Activated CD8-positive, alpha-beta T cell treated with anti-CD3 and anti-CD28 coated beads for 36 hours (primary cell): Measurements from ENCODE around the gene SNRPA1. TPM values are rescaled to one million over a fixed set of nuclear protein-coding genes. Genes with fewer than 3 reads are reported as not detected.

Experiments used
- ATAC-seq: fragments of 200-7000 bp; cut with Tn5 transposase; one replicate; pipeline ENCODE4 v1.10.0; 2021; ENCODE audit warnings: mild to moderate bottlenecking, moderate library complexity
- CTCF ChIA-PET: fragments of 350-600 bp; sonication (Branson Sonifier 250); formaldehyde crosslinking; loops from one replicate; lab custom pipeline; 2021; ENCODE audit warnings: antibody characterized with exemption; lab: Charles Lee
- POLR2A ChIA-PET: fragments of 350-600 bp; sonication (Branson Sonifier 250); formaldehyde crosslinking; loops from one replicate; lab custom pipeline; 2021; ENCODE audit warnings: antibody characterized with exemption; lab: Charles Lee
- DNase-seq: peaks from one replicate; pipeline ENCODE4 v3.0.0-alpha.2; 2020
- H3K27ac Mint-ChIP-seq: one replicate; pipeline ENCODE4 v1.8.0; 2021; ENCODE audit warnings: mild to moderate bottlenecking, mixed read lengths
- H3K27me3 Mint-ChIP-seq: one replicate; pipeline ENCODE4 v1.8.0; 2021; ENCODE audit warnings: mixed read lengths
- H3K36me3 Mint-ChIP-seq: one replicate; pipeline ENCODE4 v1.8.0; 2021; ENCODE audit warnings: low read depth, mixed read lengths
- H3K4me1 Mint-ChIP-seq: one replicate; pipeline ENCODE4 v1.8.0; 2021; ENCODE audit warnings: low read depth, mixed read lengths
- H3K4me3 Mint-ChIP-seq: one replicate; pipeline ENCODE4 v1.8.0; 2021; ENCODE audit warnings: mild to moderate bottlenecking, moderate library complexity, mixed read lengths
- H3K9me3 Mint-ChIP-seq: one replicate; pipeline ENCODE4 v1.8.0; 2021; ENCODE audit warnings: mixed read lengths
- intact Hi-C: fragments of 100-400 bp; cut with micrococcal nuclease; formaldehyde crosslinking; loops from one replicate; pipeline ENCODE4 v1.10.0; 2022
- total RNA-seq, 2 experiments: library from RNA; stranded (reverse); gene quantifications; one replicate each; pipeline ENCODE4 v1.2.3, GENCODE V29; 2021
- TF ChIP-seq, protein P1 (sequence below): fragments of 200-600 bp; IDR thresholded peaks from one replicate; pipeline ENCODE4 v1.8.0; 2022; ENCODE audit warnings: antibody characterized with exemption, mild to moderate bottlenecking

Gene SNRPA1
- total RNA-seq, 2 experiments from 2014 or later, result 243 to 249 TPM

DNA sequence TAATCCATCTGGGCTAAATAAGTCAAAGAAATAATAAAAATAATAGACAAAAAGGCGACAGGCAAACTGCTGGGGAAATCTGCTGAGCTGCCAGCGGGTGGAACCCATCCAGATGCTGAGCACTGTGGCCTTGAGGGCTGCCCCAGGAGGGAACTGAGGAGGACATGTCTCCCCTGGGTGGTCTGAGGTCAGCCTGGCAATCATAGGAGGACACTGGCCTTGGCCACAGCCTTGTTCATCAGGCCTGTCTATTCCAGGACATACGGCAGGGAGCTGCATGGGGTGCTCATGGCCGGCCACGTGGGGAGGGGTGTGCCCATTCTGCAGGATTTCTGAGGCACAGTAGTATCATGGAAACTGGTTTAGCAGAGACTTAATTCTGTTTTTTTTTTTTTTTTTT is 21.5 kb upstream of the SNRPA1 start:
- Mint-ChIP-seq H3K36me3 (no peaks in the 10 kb centered on the region), H3K27ac (no peak overlapping the region), H3K9me3 (no peaks in the 10 kb centered on the region), H3K4me3 (no peak overlapping the region), H3K4me1 (peaks cover 14% of the 10 kb centered on the region), H3K27me3 (no peaks in the 10 kb centered on the region)
- ATAC-seq (no peak), DNase-seq (no peak)
- ChIA-PET CTCF (interaction anchor here (1.1 to 6.9 kb wide), 2 partner anchors 14 to 325 kb away, joined by 3 to 50 read pairs; no protein-coding TSS in a partner anchor), POLR2A (interaction anchor here (1.3 to 1.9 kb wide), 2 partner anchors 22 to 333 kb away, joined by 3 to 9 read pairs; partner anchors contain the start of gene SNRPA1)
- TF ChIP-seq, protein P1, sequence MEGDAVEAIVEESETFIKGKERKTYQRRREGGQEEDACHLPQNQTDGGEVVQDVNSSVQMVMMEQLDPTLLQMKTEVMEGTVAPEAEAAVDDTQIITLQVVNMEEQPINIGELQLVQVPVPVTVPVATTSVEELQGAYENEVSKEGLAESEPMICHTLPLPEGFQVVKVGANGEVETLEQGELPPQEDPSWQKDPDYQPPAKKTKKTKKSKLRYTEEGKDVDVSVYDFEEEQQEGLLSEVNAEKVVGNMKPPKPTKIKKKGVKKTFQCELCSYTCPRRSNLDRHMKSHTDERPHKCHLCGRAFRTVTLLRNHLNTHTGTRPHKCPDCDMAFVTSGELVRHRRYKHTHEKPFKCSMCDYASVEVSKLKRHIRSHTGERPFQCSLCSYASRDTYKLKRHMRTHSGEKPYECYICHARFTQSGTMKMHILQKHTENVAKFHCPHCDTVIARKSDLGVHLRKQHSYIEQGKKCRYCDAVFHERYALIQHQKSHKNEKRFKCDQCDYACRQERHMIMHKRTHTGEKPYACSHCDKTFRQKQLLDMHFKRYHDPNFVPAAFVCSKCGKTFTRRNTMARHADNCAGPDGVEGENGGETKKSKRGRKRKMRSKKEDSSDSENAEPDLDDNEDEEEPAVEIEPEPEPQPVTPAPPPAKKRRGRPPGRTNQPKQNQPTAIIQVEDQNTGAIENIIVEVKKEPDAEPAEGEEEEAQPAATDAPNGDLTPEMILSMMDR, result no peak
- intact Hi-C loops, result no loop called here

GRCh38 chr15:101315736-101316135 is 20.7 kb upstream of the SNRPA1 start:
- H3K9me3 Mint-ChIP-seq, result no peaks in the 10 kb centered on the region
- POLR2A ChIA-PET, result interaction anchor here (1.3 kb wide), 1 partner anchor 334 kb away, joined by 3 read pairs; no protein-coding TSS in a partner anchor

GRCh38 chr15:101314336-101315125 is 19.5 kb upstream of the SNRPA1 start:
- POLR2A ChIA-PET, result interaction anchor here (1.1 to 1.2 kb wide), 2 partner anchors 20 to 209 kb away, joined by 3 to 4 read pairs; partner anchors contain the start of gene SNRPA1
- no peak for DNase-seq
- H3K9me3 Mint-ChIP-seq, result no peaks in the 10 kb centered on the region
- no peak overlapping the region for H3K27ac Mint-ChIP-seq
- intact Hi-C loops, result no loop called here
- TF ChIP-seq, protein P1, result no peak
- H3K27me3 Mint-ChIP-seq, result peaks cover 2% of the 10 kb centered on the region
- no peaks in the 10 kb centered on the region for H3K4me1 Mint-ChIP-seq
- no peak overlapping the region for H3K4me3 Mint-ChIP-seq
- H3K36me3 Mint-ChIP-seq, result no peaks in the 10 kb centered on the region
- ATAC-seq, result no peak
- CTCF ChIA-PET, result interaction anchor here (0.5 to 1.2 kb wide), 2 partner anchors 16 to 18 kb away, joined by 3 read pairs; no protein-coding TSS in a partner anchor

More at GRCh38 chr15:101315736-101316135, 20.7 kb upstream of the SNRPA1 start:
- H3K4me1 Mint-ChIP-seq, result peaks cover 8% of the 10 kb centered on the region
- TF ChIP-seq, protein P1, result no peak
- no peaks in the 10 kb centered on the region for H3K36me3 Mint-ChIP-seq
- CTCF ChIA-PET, result interaction anchor here (6.9 kb wide), 1 partner anchor 13 kb away, joined by 50 read pairs; no protein-coding TSS in a partner anchor
- no peak overlapping the region for H3K27ac Mint-ChIP-seq
- ATAC-seq (no peak), DNase-seq (no peak)
- intact Hi-C loops, result no loop called here
- no peak overlapping the region for H3K4me3 Mint-ChIP-seq
- H3K27me3 Mint-ChIP-seq, result peaks cover 2% of the 10 kb centered on the region

DNA sequence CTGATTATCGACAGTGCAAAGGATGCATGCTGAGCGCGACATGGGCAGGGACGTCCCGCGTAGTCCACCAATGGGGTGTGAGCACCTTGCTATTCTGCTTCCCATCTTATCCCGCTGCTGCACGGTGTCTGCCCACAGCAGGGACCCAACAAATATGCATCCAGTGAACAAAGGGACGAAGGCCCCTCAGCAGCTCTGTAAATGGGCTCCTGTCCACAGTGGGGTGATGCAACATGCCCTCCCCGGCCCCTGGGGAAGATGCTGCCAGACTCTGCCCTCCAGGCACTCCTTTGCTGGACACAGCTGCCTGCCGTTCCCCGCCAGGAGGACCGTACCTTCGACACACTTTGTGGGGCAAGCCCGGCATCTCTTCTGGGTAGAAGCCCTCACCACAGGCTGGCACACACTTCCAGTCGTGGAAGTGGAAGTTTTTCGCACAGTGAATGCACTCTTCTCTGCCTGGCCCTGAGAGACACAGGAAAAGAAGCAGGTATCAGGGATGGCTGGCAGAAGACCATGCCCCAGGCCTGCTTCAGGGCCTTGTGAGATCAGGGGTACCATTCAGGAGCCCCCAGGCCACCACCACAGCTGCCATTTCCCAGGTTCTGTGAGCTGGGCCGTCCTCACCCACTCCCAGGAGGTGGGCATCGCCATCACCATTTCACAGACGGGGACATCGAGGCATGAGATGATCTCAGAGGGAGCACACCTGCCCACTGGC is 18.2 kb upstream of the SNRPA1 start:
- ATAC-seq (no peak), DNase-seq (no peak)
- Mint-ChIP-seq H3K4me1 (no peaks in the 10 kb centered on the region), H3K27me3 (peaks cover 2% of the 10 kb centered on the region), H3K4me3 (no peak overlapping the region), H3K36me3 (no peaks in the 10 kb centered on the region), H3K27ac (no peak overlapping the region), H3K9me3 (no peaks in the 10 kb centered on the region)
- ChIA-PET CTCF (interaction anchor here (1.4 kb wide), 1 partner anchor 327 kb away, joined by 3 read pairs; no protein-coding TSS in a partner anchor), POLR2A (no interaction called here)
- intact Hi-C loops, result no loop called here
- TF ChIP-seq, protein P1, result no peak
